ENCODE data around the gene SLC38A2.
"Not testable (repeated sequence)": the region's sequence is repeated elsewhere in the genome, so short reads cannot be mapped to it uniquely, and the experiment has no call there.

DNA sequence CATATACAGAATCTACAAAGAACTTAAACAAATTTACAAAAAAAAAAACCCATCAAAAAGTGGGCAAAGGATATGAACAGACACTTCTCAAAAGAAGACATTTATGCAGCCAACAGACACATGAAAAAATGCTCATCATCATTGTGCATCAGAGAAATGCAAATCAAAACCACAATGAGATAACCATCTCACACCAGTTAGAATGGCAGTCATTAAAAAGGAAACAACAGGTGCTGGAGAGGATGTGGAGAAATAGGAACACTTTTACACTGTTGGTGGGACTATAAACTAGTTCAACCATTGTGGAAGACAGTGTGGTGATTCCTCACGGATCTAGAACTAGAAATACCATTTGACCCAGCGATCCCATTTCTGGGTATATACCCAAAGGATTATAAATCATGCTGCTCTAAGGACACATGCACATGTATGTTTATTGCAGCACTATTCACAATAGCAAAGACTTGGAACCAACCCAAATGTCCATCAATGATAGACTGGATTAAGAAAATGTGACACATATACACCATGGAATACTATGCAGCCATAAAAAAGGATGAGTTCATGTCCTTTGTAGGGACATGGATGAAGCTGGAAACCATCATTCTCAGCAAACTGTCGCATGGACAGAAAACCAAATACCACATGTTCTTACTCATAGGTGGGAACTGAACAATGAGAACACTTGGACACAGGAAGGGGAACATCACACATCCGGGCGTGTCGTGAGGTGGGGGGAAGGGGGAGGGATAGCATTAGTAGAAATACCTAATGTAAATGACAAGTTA, 27.1 kb upstream of the SLC38A2 start:
- TF ChIP-seq, protein P1, sequence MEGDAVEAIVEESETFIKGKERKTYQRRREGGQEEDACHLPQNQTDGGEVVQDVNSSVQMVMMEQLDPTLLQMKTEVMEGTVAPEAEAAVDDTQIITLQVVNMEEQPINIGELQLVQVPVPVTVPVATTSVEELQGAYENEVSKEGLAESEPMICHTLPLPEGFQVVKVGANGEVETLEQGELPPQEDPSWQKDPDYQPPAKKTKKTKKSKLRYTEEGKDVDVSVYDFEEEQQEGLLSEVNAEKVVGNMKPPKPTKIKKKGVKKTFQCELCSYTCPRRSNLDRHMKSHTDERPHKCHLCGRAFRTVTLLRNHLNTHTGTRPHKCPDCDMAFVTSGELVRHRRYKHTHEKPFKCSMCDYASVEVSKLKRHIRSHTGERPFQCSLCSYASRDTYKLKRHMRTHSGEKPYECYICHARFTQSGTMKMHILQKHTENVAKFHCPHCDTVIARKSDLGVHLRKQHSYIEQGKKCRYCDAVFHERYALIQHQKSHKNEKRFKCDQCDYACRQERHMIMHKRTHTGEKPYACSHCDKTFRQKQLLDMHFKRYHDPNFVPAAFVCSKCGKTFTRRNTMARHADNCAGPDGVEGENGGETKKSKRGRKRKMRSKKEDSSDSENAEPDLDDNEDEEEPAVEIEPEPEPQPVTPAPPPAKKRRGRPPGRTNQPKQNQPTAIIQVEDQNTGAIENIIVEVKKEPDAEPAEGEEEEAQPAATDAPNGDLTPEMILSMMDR (IDR thresholded peaks at IDR 0.05): not testable (repeated sequence)
- TF ChIP-seq, protein P2, sequence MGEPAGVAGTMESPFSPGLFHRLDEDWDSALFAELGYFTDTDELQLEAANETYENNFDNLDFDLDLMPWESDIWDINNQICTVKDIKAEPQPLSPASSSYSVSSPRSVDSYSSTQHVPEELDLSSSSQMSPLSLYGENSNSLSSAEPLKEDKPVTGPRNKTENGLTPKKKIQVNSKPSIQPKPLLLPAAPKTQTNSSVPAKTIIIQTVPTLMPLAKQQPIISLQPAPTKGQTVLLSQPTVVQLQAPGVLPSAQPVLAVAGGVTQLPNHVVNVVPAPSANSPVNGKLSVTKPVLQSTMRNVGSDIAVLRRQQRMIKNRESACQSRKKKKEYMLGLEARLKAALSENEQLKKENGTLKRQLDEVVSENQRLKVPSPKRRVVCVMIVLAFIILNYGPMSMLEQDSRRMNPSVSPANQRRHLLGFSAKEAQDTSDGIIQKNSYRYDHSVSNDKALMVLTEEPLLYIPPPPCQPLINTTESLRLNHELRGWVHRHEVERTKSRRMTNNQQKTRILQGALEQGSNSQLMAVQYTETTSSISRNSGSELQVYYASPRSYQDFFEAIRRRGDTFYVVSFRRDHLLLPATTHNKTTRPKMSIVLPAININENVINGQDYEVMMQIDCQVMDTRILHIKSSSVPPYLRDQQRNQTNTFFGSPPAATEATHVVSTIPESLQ (CRISPR knock-in tag; IDR thresholded peaks at IDR 0.05): not testable (repeated sequence)
- TF ChIP-seq TEAD1 (CRISPR knock-in tag; IDR thresholded peaks at IDR 0.05): not testable (repeated sequence)
